GM12874 (cell line): ENCODE measurements around the gene NOS1AP.

Experiments used
- TF ChIP-seq, protein P1 (sequence below): IDR thresholded peaks from 2 replicates; pipeline ENCODE4 v1.5.1; 2011; ENCODE audit warnings: low read depth, mild to moderate bottlenecking, control low read depth, low read length, moderate library complexity; ENCODE audit not compliant: insufficient read depth

The NOS1AP gene

DNA sequence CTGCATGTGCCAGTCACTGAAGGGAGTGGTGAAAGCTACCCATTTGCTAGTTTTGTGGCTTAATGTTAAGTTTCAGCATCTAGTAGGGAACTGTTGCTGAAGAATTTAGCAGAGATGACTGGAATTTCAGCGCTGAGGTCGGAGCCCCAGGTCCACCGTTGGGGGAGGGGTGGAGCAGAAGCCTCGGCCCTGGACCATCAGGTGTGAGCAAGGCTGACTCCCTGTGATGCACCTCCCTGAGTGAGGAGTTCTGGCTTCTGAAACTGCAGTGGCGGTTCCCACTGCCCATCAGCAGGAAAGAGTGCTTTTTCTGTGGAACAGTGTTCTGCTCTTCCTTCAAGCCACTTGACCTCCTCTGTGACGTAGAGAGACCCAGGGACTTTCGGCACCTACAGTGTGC lies 1.3 kb downstream of the NOS1AP start:
- TF ChIP-seq, protein P1, sequence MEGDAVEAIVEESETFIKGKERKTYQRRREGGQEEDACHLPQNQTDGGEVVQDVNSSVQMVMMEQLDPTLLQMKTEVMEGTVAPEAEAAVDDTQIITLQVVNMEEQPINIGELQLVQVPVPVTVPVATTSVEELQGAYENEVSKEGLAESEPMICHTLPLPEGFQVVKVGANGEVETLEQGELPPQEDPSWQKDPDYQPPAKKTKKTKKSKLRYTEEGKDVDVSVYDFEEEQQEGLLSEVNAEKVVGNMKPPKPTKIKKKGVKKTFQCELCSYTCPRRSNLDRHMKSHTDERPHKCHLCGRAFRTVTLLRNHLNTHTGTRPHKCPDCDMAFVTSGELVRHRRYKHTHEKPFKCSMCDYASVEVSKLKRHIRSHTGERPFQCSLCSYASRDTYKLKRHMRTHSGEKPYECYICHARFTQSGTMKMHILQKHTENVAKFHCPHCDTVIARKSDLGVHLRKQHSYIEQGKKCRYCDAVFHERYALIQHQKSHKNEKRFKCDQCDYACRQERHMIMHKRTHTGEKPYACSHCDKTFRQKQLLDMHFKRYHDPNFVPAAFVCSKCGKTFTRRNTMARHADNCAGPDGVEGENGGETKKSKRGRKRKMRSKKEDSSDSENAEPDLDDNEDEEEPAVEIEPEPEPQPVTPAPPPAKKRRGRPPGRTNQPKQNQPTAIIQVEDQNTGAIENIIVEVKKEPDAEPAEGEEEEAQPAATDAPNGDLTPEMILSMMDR = no peak

DNA sequence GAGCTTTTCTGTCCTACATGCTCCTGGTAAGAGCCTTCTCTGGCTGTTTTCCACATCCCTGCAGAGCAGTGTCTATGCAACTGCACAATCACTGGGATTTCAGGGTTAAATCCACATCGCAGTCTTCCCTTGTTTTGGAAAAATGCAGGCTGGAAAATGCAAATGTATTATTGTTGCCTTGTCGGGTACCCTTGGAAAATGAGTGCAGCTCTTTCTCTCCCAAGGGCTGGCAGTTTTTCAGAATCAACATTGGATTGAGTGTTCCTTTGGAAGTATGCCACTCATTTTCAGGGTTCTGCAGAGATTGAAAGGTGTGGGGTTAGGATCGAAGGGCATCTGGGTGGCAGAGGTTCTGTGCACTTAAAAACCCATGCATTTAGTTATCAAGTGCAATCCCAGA lies 3.2 kb downstream of the NOS1AP start:
- TF ChIP-seq, protein P1 = no peak

DNA sequence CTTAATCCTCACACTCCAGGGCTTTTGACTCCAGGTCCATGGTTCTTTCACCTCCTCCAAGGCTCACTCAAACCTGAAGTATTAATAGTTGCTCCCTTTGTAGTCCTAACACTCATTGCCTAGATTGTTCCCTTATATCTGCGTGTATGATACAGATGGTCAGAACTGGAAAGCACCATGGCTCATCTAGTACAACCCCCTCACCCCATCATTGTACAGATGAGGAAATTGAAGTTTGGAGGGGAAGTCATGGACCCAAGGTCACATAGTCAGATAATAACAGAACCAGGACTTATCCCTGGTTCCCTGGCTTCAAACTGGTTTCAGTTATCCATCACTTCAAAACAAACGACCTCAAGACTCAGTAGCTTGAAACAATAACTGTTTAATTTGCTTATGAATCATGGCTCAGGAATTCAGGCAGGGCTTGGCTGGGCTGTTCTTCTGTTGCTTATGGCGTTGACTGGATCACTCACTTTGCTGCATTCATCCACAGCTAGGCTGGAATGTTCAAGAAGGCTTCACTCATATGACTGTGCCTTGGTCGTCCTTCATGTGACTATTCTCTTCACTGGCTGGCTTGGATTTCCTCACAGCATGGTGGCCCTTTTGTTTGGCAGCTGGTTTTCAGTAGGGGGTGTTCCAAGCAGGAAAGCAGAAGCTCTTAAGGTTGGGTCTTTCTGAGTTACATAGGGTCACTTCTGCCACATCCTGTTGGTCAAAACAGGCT lies 5.0 kb downstream of the NOS1AP start:
- TF ChIP-seq, protein P1 = no peak

DNA sequence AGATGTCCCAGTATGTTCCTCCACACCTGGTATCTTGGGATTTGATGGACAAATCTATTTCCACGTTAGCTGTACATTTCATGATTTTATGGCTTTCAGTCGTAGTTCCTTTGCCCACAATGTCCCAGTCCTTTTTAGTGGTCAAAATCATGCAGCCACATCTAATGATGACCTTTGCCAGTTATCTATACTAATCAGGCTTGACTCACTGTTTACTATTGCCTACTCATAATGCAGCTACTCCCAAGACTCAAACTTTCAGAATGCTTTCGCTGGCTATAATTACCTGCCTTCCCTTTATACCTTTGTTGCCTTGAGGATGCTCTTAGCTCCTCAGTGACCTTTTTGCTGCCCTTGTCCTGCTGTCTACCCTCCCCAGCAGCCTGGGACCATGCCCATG lies 6.4 kb downstream of the NOS1AP start:
- TF ChIP-seq, protein P1 = no peak

DNA sequence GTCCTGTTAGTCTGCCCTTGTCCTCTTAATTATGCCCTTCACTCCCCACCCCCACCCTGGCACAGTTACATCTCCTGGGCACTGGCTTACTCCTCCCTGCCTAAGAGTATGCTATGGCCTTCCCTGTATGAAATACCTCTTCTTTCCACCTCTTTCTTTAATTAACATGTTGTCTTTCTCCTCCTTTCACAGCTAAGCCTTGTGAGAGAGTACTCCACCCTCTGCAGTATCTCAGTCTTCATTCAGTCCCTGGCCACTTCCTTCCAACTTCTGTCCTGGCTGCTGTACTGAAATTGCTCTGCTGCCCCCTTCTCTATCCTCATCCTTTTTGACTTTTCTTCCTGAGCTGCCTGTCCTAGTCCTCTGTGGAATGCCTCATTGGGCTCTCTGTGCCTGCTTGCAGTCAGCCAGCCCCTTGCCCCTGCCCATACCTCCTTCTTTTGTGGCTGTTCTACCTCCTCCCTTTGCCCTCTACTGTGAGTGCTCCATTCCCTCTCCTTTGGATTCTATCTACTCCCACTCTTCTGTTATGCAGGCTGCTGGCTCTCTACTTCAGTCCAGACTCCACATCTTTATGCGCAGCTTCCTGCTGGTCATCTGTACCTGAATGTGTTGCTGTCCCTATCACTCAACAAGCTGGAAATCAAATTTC lies 8.3 kb downstream of the NOS1AP start:
- TF ChIP-seq, protein P1 = no peak

DNA sequence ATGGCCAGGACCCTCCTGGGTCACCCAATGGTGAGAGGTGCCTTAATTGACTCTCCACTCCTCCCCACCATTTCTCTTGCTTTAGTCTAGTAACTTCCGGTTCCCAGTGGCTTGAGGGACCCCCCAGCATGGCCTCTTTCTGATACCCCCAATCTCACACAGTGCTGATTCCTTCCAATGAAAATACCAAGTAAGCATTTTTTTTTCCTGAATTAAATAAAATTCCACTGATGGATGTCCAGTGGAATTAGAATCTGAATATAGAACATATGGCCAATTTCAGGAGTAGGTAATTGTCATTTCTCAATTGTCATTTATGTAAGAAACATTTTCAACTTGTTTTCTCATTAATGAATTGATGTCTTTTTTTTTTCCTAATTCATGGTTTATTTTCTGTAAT lies 9.5 kb downstream of the NOS1AP start:
- TF ChIP-seq, protein P1 = no peak

DNA sequence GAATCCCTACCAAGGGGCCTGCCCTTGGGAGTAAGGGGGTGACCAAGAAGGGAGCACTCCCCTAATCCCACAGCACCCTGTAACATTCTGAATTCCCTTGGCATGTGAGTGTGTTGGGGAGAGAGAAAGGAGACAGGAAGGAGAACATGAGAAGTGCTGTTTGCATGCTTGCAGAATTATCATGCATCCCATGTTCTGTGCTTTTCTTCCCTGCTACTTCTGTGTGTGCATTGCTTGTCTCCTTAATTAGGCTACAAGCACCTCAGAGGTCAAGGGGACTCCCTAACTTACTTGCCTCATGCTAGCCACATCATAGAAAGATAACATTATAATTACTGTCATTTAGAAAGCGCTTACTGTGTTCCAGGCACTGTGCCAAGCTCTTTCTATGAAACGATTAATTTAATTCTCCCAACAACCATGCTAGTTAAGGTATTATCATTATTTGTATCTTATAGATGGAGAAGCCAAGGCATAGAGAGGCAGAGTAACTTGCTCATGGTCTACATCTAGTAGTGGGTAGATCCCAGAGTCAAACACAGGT lies 11.1 kb downstream of the NOS1AP start:
- TF ChIP-seq, protein P1 = no peak
